ENCODE measurements around the gene PRR15. TPM values are rescaled to one million over a fixed set of nuclear protein-coding genes. Genes with fewer than 3 reads are reported as not detected.
A peak's percentile ranks its signal among the peaks of the same experiment; 100 is the strongest.

The PRR15 gene
- total RNA-seq, 1 experiment from 2014 or later = not detected

DNA sequence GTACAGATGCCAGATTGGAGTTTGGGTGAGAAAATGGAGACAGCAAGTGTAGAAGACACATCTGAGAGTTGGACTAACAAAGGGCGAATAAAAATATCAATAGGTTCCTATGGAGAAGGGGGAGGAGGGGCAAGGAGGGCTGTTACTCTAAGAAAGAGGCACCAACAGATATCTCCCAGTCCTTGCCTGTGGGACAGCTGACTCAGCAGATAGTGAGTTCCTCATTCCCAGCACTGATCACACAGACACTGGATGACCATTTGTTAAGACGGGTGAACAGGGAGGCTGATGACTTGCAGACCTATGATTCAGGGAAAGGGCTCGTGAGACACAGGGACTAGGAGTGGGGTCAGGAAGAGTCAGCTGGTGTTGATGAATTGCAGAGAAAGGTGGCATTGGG, 5.7 kb upstream of the PRR15 start:
- H3K27ac ChIP-seq = no peak overlapping the region
- H3K27me3 ChIP-seq (replicated peaks) = peaks cover 37% of the 10 kb centered on the region
- H3K4me1 ChIP-seq (replicated peaks) = no peaks in the 10 kb centered on the region
- H3K36me3 ChIP-seq = no peaks in the 10 kb centered on the region
- no peaks in the 10 kb centered on the region for H3K9me3 ChIP-seq (replicated peaks)
- no peak for DNase-seq (ENCODE audit: low read depth in 1 of 2, low spot score in 2 of 2)
- no peak overlapping the region for H3K4me3 ChIP-seq

GRCh38 chr7:29561271-29561670, 2.4 kb upstream of the PRR15 start:
- Histone ChIP-seq H3K27me3 (replicated peaks) (peaks cover 60% of the 10 kb centered on the region), H3K4me3 (no peak overlapping the region)

DNA sequence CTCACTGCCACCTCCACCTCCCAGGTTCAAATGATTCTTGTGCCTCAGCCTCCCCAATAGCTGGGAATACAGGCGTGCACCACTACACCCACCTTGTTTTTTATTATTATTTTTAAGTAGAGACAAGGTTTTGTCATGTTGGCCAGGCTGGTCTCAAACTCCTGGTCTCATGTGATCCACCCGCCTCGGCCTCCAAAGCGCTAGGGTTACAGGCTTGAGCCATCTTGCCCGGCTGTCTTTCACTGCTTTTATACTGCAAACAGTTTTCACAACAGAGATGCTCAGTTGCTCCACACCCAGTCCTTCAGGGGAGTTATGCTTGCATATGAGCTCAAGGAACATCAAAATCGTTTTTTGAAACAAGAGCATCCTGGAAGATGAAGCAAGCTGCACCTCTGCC, 1.3 kb upstream of the PRR15 start:
- no peaks in the 10 kb centered on the region; the same call in 1 of the 2 replicates for H3K9me3 ChIP-seq (replicated peaks)
- no peak overlapping the region for H3K27ac ChIP-seq
- no peak overlapping the region for H3K4me3 ChIP-seq
- H3K27me3 ChIP-seq (replicated peaks) = peaks cover 70% of the 10 kb centered on the region
- H3K36me3 ChIP-seq = no peaks in the 10 kb centered on the region
- no peak for DNase-seq (ENCODE audit: low read depth in 1 of 2, low spot score in 2 of 2)
- H3K4me1 ChIP-seq (replicated peaks) = peaks cover 26% of the 10 kb centered on the region

More at GRCh38 chr7:29561271-29561670, 2.4 kb upstream of the PRR15 start:
- Histone ChIP-seq H3K36me3 (no peaks in the 10 kb centered on the region), H3K9me3 (replicated peaks) (no peaks in the 10 kb centered on the region; the same call in 1 of the 2 replicates), H3K4me1 (replicated peaks) (peaks cover 25% of the 10 kb centered on the region), H3K27ac (no peak overlapping the region)
- no peak for DNase-seq (ENCODE audit: low read depth in 1 of 2, low spot score in 2 of 2)

DNA sequence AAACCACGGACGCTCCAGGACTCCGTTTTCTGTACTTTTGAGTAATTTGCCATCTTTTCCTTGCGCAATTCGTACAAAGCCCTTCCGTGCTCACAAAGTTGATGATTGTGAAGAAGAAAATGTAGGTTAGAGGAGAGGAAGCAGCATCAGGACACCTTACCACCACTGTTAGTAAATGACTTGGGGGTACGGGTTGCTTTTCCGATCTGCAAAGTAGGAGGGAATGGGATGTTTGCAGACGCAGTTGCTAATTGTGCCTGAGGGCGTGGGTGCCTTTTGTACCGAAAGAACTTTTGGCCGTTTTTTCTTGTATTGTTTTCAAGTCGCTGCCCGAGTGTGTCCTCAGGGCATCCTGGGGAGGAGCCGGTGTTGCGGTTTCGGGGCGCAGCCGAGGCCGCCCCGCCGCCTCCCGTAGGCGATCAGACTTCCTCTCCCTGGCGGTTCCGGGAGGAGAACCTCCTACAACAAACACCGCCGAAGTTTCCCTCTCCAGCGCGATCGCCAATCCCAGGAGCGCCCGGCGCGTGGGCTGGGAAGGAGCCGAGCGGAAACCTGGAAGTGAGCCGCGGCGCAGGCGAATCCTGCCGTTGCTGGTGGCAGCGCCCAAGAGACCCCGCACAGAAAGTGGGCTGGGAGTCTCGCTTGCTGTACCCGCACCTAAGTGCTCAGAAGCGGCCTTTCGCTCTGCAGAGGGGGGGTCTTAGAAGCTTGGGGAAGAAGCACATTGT, 1.0 kb downstream of the PRR15 start:
- no peaks in the 10 kb centered on the region for H3K36me3 ChIP-seq
- no peaks in the 10 kb centered on the region; the same call in 1 of the 2 replicates for H3K9me3 ChIP-seq (replicated peaks)
- peak overlapping the region; percentile 32 for H3K4me3 ChIP-seq
- DNase-seq (ENCODE audit: low read depth in 1 of 2, low spot score in 2 of 2) = peak; percentile 47 to 48
- H3K27me3 ChIP-seq (replicated peaks) = peaks cover 87% of the 10 kb centered on the region
- H3K4me1 ChIP-seq (replicated peaks) = peaks cover 26% of the 10 kb centered on the region
- H3K27ac ChIP-seq = no peak overlapping the region

DNA sequence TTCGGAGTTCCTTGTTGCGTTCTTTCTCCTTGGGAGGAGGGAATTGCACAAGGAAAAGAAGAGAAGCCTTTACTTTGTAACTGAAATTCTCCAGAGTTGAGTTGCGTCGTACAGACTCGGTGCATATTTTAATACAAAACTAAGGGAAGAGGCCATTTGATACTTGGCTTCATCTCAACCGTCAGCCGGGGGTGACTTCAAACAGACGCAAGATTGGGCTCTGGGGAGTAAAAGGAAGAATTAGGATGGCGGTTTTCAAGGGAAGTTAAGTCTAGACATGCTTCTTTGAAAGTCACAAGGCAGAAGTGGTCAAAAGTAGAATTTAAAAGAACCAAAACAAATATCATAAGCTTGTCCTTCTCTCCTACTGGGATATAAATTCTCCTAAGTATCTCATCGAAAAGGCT, 1.6 kb downstream of the PRR15 start:
- Histone ChIP-seq H3K4me1 (replicated peaks) (peaks cover 26% of the 10 kb centered on the region), H3K27me3 (replicated peaks) (peaks cover 89% of the 10 kb centered on the region), H3K36me3 (no peaks in the 10 kb centered on the region), H3K27ac (no peak overlapping the region), H3K4me3 (peak overlapping the region; percentile 32), H3K9me3 (replicated peaks) (no peaks in the 10 kb centered on the region; the same call in 1 of the 2 replicates)
- DNase-seq (ENCODE audit: low read depth in 1 of 2, low spot score in 2 of 2) = no peak

GRCh38 chr7:29565634-29565981, 2.0 kb downstream of the PRR15 start:
- H3K27ac ChIP-seq = no peak overlapping the region
- H3K27me3 ChIP-seq (replicated peaks) = peaks cover 90% of the 10 kb centered on the region
- no peaks in the 10 kb centered on the region for H3K36me3 ChIP-seq
- H3K4me3 ChIP-seq = no peak overlapping the region
- DNase-seq (ENCODE audit: low read depth in 1 of 2, low spot score in 2 of 2) = no peak
- H3K9me3 ChIP-seq (replicated peaks) = no peaks in the 10 kb centered on the region; the same call in 1 of the 2 replicates
- peaks cover 26% of the 10 kb centered on the region for H3K4me1 ChIP-seq (replicated peaks)

- Histone ChIP-seq H3K4me3 (no peak overlapping the region), H3K9me3 (replicated peaks) (no peaks in the 10 kb centered on the region; the same call in 1 of the 2 replicates), H3K27me3 (replicated peaks) (peaks cover 95% of the 10 kb centered on the region), H3K36me3 (no peaks in the 10 kb centered on the region), H3K4me1 (replicated peaks) (peaks cover 26% of the 10 kb centered on the region), H3K27ac (no peak overlapping the region)
- no peak for DNase-seq (ENCODE audit: low read depth in 1 of 2, low spot score in 2 of 2)
Measured at GRCh38 chr7:29565982-29566746, 2.5 kb downstream of the PRR15 start.

- Histone ChIP-seq H3K27ac (no peak overlapping the region), H3K36me3 (no peaks in the 10 kb centered on the region), H3K4me1 (replicated peaks) (peaks cover 26% of the 10 kb centered on the region), H3K4me3 (no peak overlapping the region), H3K27me3 (replicated peaks) (peaks cover 91% of the 10 kb centered on the region), H3K9me3 (replicated peaks) (no peaks in the 10 kb centered on the region; the same call in 1 of the 2 replicates)
- DNase-seq (ENCODE audit: low read depth in 1 of 2, low spot score in 2 of 2) = no peak
Measured at GRCh38 chr7:29567174-29567573, 3.5 kb downstream of the PRR15 start.

DNA sequence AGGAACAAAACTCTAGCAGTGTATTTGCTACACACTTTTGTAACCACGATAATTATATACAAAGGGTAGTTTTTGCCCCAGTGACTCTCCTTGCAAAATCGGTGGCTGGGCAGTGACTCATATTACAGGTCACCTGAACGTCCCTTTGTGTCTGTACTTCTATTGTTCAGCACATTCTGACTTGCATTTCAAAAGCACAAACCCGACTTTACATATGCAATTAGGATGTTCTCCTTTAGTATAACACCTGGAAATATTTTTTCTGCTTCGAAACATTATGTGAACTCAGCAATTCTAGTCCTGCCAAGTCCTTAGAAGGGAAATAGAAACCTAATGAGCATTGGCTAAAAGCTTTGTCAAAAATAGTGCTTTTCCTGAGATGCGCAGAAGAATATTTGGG, 6.0 kb downstream of the PRR15 start:
- Histone ChIP-seq H3K27me3 (replicated peaks) (peaks cover 72% of the 10 kb centered on the region), H3K9me3 (replicated peaks) (no peaks in the 10 kb centered on the region; the same call in 1 of the 2 replicates), H3K4me3 (no peak overlapping the region), H3K4me1 (replicated peaks) (peaks cover 15% of the 10 kb centered on the region), H3K36me3 (no peaks in the 10 kb centered on the region), H3K27ac (no peak overlapping the region)
- DNase-seq (ENCODE audit: low read depth in 1 of 2, low spot score in 2 of 2) = no peak

GRCh38 chr7:29572558-29572957, 8.9 kb downstream of the PRR15 start:
- H3K27ac ChIP-seq = no peak overlapping the region
- H3K27me3 ChIP-seq (replicated peaks) = peaks cover 43% of the 10 kb centered on the region
- no peaks in the 10 kb centered on the region for H3K4me1 ChIP-seq (replicated peaks)
- H3K9me3 ChIP-seq (replicated peaks) = peaks cover 3% of the 10 kb centered on the region; the same call in 1 of the 2 replicates
- no peak overlapping the region for H3K4me3 ChIP-seq
- no peak for DNase-seq (ENCODE audit: low read depth in 1 of 2, low spot score in 2 of 2)
- no peaks in the 10 kb centered on the region for H3K36me3 ChIP-seq

DNA sequence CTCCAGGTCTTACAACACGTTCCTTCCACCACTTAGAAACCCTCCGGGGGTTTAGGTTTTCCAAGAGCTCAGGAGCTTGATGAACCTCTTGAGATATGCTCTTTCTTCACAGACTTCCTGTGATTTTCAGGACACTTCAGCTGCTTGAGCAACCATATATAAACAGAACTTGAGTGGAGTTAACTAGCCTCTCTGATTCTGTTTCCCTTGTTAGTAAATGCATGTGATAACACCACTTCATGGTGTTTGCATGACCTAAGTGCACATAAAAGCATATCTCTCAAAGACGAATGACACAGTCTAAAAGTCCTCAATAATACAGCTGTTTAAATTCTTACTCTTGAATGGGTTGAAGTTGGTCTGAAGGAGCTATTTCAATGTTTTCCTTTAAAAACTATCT, 9.9 kb downstream of the PRR15 start:
- no peak for DNase-seq (ENCODE audit: low read depth in 1 of 2, low spot score in 2 of 2)
- Histone ChIP-seq H3K27ac (no peak overlapping the region), H3K9me3 (replicated peaks) (peaks cover 3% of the 10 kb centered on the region; the same call in 1 of the 2 replicates), H3K4me1 (replicated peaks) (no peaks in the 10 kb centered on the region), H3K27me3 (replicated peaks) (peaks cover 33% of the 10 kb centered on the region), H3K36me3 (no peaks in the 10 kb centered on the region), H3K4me3 (no peak overlapping the region)

DNA sequence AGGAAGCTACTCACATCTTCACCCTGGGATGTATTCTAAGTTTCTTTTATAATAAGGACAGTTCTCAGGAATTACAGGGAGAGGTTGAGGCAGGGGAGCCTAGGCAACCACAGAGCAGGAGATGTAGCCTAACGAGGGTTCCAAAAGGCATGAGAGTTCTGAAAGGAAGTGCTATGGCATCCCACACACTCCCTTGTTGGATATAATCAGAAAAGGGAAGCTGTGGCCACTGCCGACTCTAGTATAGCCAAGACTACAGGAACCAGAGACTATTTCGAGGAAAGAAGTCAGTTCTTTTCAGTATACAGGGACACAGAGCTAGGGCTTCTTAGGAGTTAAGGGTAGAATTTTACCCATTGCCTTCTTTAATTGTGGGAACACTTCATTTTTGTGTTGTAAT, 11.0 kb downstream of the PRR15 start:
- no peaks in the 10 kb centered on the region for H3K36me3 ChIP-seq
- H3K27me3 ChIP-seq (replicated peaks) = peaks cover 22% of the 10 kb centered on the region
- peaks cover 5% of the 10 kb centered on the region; the same call in 1 of the 2 replicates for H3K9me3 ChIP-seq (replicated peaks)
- no peaks in the 10 kb centered on the region for H3K4me1 ChIP-seq (replicated peaks)
- H3K4me3 ChIP-seq = no peak overlapping the region
- no peak for DNase-seq (ENCODE audit: low read depth in 1 of 2, low spot score in 2 of 2)
- H3K27ac ChIP-seq = no peak overlapping the region

GRCh38 chr7:29587195-29587808, 23.7 kb downstream of the PRR15 start:
- Histone ChIP-seq H3K27me3 (replicated peaks) (0 out of 2 replicates have a peak, but pooled peaks cover 5% of the 10 kb centered on the region), H3K4me1 (replicated peaks) (no peaks in the 10 kb centered on the region), H3K27ac (no peak overlapping the region), H3K9me3 (replicated peaks) (no peaks in the 10 kb centered on the region), H3K4me3 (no peak overlapping the region), H3K36me3 (no peaks in the 10 kb centered on the region)
- no peak for DNase-seq (ENCODE audit: low read depth in 1 of 2, low spot score in 2 of 2)

DNA sequence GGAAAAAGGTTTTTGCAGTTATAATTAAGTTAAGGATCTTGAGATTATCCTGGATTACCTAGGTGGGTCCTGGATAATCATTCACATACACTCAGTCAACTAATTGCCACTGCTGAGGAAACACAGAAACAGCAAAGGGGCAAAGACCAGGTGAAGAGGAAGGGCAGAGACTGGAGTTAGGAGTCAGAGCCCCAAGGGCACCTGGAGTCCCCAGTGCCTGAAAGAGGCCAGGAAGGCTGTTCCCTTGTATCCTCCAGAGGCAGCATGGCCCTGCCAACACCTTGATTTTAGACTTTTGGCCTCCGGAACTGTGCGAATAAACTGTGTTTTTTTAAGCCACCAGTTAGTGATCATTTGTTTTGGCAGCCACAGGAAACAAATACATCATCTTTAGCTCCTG, 24.6 kb downstream of the PRR15 start:
- no peak for DNase-seq (ENCODE audit: low read depth in 1 of 2, low spot score in 2 of 2)
- Histone ChIP-seq H3K36me3 (no peaks in the 10 kb centered on the region), H3K27me3 (replicated peaks) (peaks cover 5% of the 10 kb centered on the region; the same call in 1 of the 2 replicates), H3K4me3 (no peak overlapping the region), H3K27ac (no peak overlapping the region), H3K4me1 (replicated peaks) (no peaks in the 10 kb centered on the region), H3K9me3 (replicated peaks) (no peaks in the 10 kb centered on the region)
